Bronchial epithelial cell (primary cell): ENCODE results near the gene SLC30A5. TPM values are rescaled to one million over a fixed set of nuclear protein-coding genes. Genes with fewer than 3 reads are reported as not detected.
"Not testable (repeated sequence)": the region's sequence is repeated elsewhere in the genome, so short reads cannot be mapped to it uniquely, and the experiment has no call there.

Experiments
- DNase-seq: peaks from one replicate; pipeline ENCODE4 v3.0.0-alpha.2; 2010; ENCODE audit warnings: low read depth
- FAIRE-seq: peaks from 2 replicates; lab custom pipeline; 2011; peaks lifted over from hg19 to GRCh38; lab: Jason Lieb, UNC
- H3K27me3 ChIP-seq: 2 replicates; pipeline ENCODE4 v1.5.1; 2011; ENCODE audit warnings: low read length; ENCODE audit not compliant: control insufficient read depth, insufficient read depth
- H3K36me3 ChIP-seq: 2 replicates; pipeline ENCODE4 v1.5.1; 2011; ENCODE audit warnings: low read length; ENCODE audit not compliant: control insufficient read depth, insufficient read depth
- H3K4me3 ChIP-seq: 2 replicates; pipeline ENCODE4 v1.5.1; 2011; ENCODE audit warnings: mild to moderate bottlenecking, low read depth, low read length, control low read depth
- total RNA-seq: library from RNA; depleted of rRNA; stranded (reverse); fragments of >200 nt; gene quantifications from 2 replicates; pipeline ENCODE4 v1.2.1, GENCODE V29; 2014
- TF ChIP-seq, protein P1 (sequence below): IDR thresholded peaks from 2 replicates; pipeline ENCODE4 v1.5.1; 2011; ENCODE audit warnings: mild to moderate bottlenecking, moderate library complexity, low read length, control low read depth, inconsistent platforms; ENCODE audit not compliant: insufficient read depth, severe bottlenecking

Gene SLC30A5
- total RNA-seq, 1 donor from 2014 or later: 55.3 TPM

- no peak overlapping the region for H3K4me3 ChIP-seq
- no peaks in the 10 kb centered on the region for H3K27me3 ChIP-seq
- TF ChIP-seq, protein P1, sequence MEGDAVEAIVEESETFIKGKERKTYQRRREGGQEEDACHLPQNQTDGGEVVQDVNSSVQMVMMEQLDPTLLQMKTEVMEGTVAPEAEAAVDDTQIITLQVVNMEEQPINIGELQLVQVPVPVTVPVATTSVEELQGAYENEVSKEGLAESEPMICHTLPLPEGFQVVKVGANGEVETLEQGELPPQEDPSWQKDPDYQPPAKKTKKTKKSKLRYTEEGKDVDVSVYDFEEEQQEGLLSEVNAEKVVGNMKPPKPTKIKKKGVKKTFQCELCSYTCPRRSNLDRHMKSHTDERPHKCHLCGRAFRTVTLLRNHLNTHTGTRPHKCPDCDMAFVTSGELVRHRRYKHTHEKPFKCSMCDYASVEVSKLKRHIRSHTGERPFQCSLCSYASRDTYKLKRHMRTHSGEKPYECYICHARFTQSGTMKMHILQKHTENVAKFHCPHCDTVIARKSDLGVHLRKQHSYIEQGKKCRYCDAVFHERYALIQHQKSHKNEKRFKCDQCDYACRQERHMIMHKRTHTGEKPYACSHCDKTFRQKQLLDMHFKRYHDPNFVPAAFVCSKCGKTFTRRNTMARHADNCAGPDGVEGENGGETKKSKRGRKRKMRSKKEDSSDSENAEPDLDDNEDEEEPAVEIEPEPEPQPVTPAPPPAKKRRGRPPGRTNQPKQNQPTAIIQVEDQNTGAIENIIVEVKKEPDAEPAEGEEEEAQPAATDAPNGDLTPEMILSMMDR: no peak
- no peak for FAIRE-seq
- no peak for DNase-seq
- no peaks in the 10 kb centered on the region for H3K36me3 ChIP-seq
These were observed 14.3 kb upstream of the SLC30A5 start for GRCh38 chr5:69079556-69079955.

DNA sequence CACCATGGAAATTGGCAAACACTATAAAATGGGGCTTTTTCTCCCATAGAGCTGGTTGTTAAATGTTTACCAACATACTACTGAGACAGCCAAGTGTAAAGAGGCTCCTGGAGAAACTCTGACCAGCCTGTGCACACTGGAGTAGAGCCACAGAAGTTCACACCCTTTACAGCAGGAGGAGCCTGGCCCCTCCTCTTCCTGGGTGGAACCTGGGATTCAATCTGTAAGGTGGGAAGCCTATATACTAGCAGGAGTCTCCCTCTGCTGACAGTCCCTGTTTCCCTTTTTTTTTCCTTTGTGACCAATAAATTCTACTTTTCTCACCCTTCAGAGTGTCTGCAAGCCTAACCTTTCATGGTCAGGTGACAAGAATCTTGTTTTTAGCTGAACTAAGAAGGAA, 10.4 kb upstream of the SLC30A5 start:
- TF ChIP-seq, protein P1: peak; percentile 31
- DNase-seq: peak; percentile 50
- Histone ChIP-seq H3K4me3 (no peak overlapping the region), H3K27me3 (no peaks in the 10 kb centered on the region), H3K36me3 (no peaks in the 10 kb centered on the region)
- no peak for FAIRE-seq

DNA sequence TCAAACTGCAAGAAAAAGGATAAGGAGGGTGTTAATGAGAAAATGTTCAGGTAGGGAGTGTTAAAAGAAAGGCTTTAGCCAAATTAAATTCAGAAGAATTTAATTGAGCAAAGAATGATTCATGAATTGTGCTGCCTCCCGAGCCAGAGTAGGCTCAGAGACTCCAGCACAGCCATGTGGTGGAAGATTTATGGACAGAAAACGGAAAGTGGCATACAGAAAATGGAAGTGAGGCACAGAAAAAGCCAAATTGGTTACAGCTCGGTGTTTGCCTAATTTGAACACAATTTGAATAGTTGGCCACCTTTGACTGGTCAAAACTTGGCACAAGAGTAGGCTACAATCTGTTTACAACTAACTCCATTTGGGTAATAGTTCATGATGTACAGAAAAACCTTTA, 9.6 kb upstream of the SLC30A5 start:
- TF ChIP-seq, protein P1: no peak
- Histone ChIP-seq H3K4me3 (no peak overlapping the region), H3K27me3 (no peaks in the 10 kb centered on the region), H3K36me3 (no peaks in the 10 kb centered on the region)
- no peak for FAIRE-seq
- no peak for DNase-seq

DNA sequence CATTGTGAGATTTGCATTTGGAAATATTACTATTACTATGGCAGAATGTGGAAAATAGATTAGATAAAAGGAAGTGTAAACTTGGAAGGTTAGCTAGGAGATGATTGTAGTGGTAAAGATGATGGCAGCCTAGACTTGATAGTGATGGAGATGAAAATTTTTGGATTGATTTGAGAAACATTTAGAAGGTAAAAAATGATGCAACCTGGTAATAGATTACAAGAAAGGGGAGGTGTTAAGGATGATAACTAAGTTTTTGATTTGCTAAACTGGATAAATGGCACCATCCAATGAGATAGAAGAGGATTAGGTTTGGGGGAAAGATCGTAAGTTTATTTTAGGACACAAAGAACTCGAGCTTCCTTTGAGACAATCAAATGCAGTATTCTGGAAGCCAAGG, 8.9 kb upstream of the SLC30A5 start:
- Histone ChIP-seq H3K27me3 (no peaks in the 10 kb centered on the region), H3K36me3 (no peaks in the 10 kb centered on the region), H3K4me3 (no peak overlapping the region)
- DNase-seq: no peak
- FAIRE-seq: no peak
- TF ChIP-seq, protein P1: no peak

GRCh38 chr5:69086206-69086605, 7.6 kb upstream of the SLC30A5 start:
- Histone ChIP-seq H3K36me3 (no peaks in the 10 kb centered on the region), H3K27me3 (no peaks in the 10 kb centered on the region), H3K4me3 (no peak overlapping the region)
- TF ChIP-seq, protein P1: no peak
- no peak for FAIRE-seq
- DNase-seq: no peak

- not testable (repeated sequence) for H3K36me3 ChIP-seq, FAIRE-seq, H3K4me3 ChIP-seq, DNase-seq, H3K27me3 ChIP-seq
These were observed 5.8 kb upstream of the SLC30A5 start for GRCh38 chr5:69088006-69088405.
